Middle frontal gyrus (tissue), 1 donor: ENCODE measurements around the gene CDKL5.
"Not testable (repeated sequence)": the region's sequence is repeated elsewhere in the genome, so short reads cannot be mapped to it uniquely, and the experiment has no call there.

Experiments
- DNase-seq: peaks from one replicate; pipeline ENCODE4 v3.0.0-alpha.2; 2015; ENCODE audit warnings: low spot score; ENCODE audit errors: extremely low spot score

CDKL5 gene

GRCh38 chrX:18425199-18426003 is at the start of gene CDKL5:
Gene CDKL5, plus strand, starts transcription at chrX:18425608. Its CDS starts 81,489 bp downstream, at chrX:18507097.
- DNase-seq: peak; percentile 90

- no peak for DNase-seq
These were observed 47.6 kb upstream of the CDKL5 start for GRCh38 chrX:18377796-18378195.

- DNase-seq: no peak
These were observed 35.4 kb upstream of the CDKL5 start for GRCh38 chrX:18389966-18390365.

- peak; percentile 4 for DNase-seq
These were observed 34.4 kb upstream of the CDKL5 start for GRCh38 chrX:18390941-18391538.

- DNase-seq: no peak
These were observed 30.9 kb upstream of the CDKL5 start for GRCh38 chrX:18394477-18394876.

GRCh38 chrX:18401848-18402213 is 23.6 kb upstream of the CDKL5 start:
- no peak for DNase-seq

GRCh38 chrX:18406531-18407266 is 18.7 kb upstream of the CDKL5 start:
- DNase-seq: no peak

GRCh38 chrX:18410038-18410437 is 15.4 kb upstream of the CDKL5 start:
- no peak for DNase-seq

GRCh38 chrX:18415386-18415785 is 10.0 kb upstream of the CDKL5 start:
- no peak for DNase-seq

- DNase-seq: no peak
These were observed 3.1 kb upstream of the CDKL5 start for GRCh38 chrX:18422325-18422724.

- no peak for DNase-seq
These were observed 2.5 kb upstream of the CDKL5 start for GRCh38 chrX:18422886-18423285.

GRCh38 chrX:18424482-18425198 is 768 bp upstream of the CDKL5 start:
- DNase-seq: no peak

- DNase-seq: no peak
These were observed 554 bp downstream of the CDKL5 start for GRCh38 chrX:18426004-18426320.

GRCh38 chrX:18428006-18428405 is 2.6 kb downstream of the CDKL5 start:
- no peak for DNase-seq

GRCh38 chrX:18433288-18433687 is 7.9 kb downstream of the CDKL5 start:
- not testable (repeated sequence) for DNase-seq

GRCh38 chrX:18434896-18435295 is 9.5 kb downstream of the CDKL5 start:
- DNase-seq: no peak

- no peak for DNase-seq
These were observed 10.6 kb downstream of the CDKL5 start for GRCh38 chrX:18436017-18436416.

GRCh38 chrX:18440835-18441234 is 15.4 kb downstream of the CDKL5 start:
- no peak for DNase-seq

GRCh38 chrX:18441780-18442367 is 16.5 kb downstream of the CDKL5 start:
- DNase-seq: no peak

- no peak for DNase-seq
These were observed 23.0 kb downstream of the CDKL5 start for GRCh38 chrX:18448416-18448815.

- DNase-seq: no peak
These were observed 23.8 kb downstream of the CDKL5 start for GRCh38 chrX:18449236-18449635.
